Suprapubic skin (tissue), 3 donors: ENCODE measurements around the gene XXYLT1.

ENCODE experiments used
- POLR2A ChIP-seq, 2 donors: fragments of 450-650 bp; IDR thresholded peaks; one replicate each; pipeline ENCODE4 v1.6.1; 2017; ENCODE audit warnings: antibody characterized with exemption in 2 of 2, mild to moderate bottlenecking in 2 of 2, moderate library complexity in 2 of 2
- TF ChIP-seq, protein P1 (sequence below), 2 donors: fragments of 200-600 bp in 1 of 2; fragments of 450-650 bp in 1 of 2; sonication (generic) in 1 of 2; IDR thresholded peaks; one replicate each; pipeline ENCODE4 v1.5.1; 2016 to 2019; ENCODE audit warnings: antibody characterized with exemption in 2 of 2, mild to moderate bottlenecking in 1 of 2, moderate library complexity in 1 of 2

DNA sequence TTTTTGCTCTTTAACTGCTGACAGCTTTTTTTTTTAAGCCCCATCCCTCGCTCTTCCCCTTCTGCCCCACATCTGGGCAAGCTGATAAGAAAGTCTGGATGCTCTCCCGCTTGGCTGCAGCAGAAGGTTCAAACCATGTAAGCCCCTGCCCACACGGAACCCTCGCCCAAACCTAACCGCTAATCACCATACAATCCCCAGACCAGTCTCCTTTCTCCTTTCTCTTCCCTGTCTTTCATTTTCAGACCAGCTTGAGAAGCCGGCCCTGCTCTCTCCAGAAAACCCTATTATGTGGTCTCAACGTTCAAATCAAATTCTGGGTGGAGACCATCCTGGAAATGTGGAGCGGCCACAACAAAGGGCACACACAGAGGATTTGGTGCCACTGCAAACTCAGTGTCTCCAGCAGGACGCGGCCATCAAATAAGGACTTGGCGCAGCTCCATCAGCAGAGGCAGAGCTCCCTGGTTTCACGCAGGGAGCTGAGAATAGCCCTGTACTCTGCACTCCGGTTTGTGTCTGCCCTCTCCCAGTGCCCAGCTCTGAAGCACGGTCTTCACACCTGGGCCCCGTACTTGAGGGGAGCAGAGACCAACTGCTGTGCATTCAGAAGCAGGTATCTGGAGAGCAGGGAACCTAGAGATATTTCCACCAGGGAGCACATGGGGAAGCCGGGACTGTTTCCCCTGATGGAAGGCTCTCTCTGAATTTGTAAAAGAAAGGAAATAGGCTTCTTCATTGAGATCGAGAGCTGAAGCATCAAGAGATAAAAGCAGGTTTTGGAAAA lies 92.6 kb downstream of the XXYLT1 start:
- TF ChIP-seq POLR2A (IDR thresholded peaks at IDR 0.05) = no peak
- TF ChIP-seq, protein P1, sequence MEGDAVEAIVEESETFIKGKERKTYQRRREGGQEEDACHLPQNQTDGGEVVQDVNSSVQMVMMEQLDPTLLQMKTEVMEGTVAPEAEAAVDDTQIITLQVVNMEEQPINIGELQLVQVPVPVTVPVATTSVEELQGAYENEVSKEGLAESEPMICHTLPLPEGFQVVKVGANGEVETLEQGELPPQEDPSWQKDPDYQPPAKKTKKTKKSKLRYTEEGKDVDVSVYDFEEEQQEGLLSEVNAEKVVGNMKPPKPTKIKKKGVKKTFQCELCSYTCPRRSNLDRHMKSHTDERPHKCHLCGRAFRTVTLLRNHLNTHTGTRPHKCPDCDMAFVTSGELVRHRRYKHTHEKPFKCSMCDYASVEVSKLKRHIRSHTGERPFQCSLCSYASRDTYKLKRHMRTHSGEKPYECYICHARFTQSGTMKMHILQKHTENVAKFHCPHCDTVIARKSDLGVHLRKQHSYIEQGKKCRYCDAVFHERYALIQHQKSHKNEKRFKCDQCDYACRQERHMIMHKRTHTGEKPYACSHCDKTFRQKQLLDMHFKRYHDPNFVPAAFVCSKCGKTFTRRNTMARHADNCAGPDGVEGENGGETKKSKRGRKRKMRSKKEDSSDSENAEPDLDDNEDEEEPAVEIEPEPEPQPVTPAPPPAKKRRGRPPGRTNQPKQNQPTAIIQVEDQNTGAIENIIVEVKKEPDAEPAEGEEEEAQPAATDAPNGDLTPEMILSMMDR (IDR thresholded peaks at IDR 0.05) = no peak
